GM18907 (cell line): ENCODE data around the gene COQ2.
A peak's percentile ranks its signal among the peaks of the same experiment; 100 is the strongest.
"Not testable (repeated sequence)": the region's sequence is repeated elsewhere in the genome, so short reads cannot be mapped to it uniquely, and the experiment has no call there.

Source experiments
- ATAC-seq: cut with Tn5 transposase; IDR thresholded peaks from one replicate; pipeline ENCODE4 v1.9.1; 2021; ENCODE audit warnings: mild to moderate bottlenecking, moderate library complexity; ENCODE audit not compliant: unreplicated experiment

COQ2 gene, protein sequence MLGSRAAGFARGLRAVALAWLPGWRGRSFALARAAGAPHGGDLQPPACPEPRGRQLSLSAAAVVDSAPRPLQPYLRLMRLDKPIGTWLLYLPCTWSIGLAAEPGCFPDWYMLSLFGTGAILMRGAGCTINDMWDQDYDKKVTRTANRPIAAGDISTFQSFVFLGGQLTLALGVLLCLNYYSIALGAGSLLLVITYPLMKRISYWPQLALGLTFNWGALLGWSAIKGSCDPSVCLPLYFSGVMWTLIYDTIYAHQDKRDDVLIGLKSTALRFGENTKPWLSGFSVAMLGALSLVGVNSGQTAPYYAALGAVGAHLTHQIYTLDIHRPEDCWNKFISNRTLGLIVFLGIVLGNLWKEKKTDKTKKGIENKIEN

DNA sequence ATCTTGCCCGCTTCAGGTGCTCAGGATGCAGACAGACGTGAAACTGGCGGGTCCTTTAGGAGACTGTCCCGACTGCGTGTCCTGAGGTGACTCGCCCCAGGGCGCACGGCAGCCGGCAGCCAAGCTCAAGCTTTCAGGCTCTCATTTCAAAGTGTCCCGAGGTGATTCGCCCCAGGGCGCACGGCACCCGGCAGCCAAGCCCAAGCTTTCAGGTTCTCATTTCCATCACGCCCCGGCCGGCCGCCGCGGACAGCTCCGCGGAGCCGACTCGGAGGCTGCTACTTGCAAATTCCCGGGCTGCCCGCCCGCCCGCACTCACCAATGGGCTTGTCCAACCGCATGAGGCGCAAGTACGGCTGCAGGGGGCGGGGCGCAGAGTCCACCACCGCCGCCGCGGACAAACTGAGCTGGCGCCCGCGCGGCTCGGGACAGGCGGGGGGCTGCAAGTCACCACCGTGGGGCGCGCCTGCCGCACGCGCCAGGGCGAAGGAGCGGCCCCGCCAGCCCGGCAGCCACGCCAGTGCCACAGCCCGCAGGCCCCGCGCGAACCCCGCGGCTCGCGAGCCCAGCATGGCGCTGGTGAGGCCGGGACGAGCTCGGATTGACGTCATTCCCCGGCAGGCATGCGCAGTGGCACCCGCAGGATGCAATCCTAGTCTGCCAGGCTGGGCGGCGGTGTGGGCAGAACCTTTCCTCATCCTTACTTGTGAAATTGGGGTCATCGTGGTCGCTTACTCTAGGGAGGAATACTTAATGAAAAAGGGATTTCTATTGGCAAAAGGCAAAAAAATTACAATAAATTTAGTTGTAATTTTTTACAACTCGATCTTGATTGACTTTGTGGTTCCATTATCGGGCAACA, at the start of gene COQ2:
Gene COQ2 (minus strand): TSS at position 606 of the 862 bp plus-strand sequence. CDS start 34 bp downstream, at position 572.
- peak; percentile 91 for ATAC-seq

DNA sequence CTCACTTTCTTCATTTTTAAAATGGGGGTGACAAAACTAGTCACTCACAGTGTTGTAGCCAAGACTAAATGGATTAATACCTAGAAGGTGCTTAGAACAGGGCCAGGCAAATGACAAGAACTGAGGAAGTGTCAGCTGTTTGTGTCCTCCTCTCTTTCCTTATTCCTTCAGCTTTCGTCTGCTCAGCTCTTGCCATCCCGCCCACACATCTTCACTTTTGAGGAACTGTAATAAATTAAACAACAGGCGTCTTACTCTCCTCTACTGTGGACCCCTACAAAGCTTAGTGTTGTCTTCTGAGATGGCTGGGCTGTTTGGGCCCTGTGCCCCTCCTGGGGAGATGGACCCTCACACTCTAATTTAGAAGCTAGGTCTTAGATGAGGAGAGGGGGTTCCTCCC, 47.4 kb upstream of the COQ2 start:
- no peak for ATAC-seq

DNA sequence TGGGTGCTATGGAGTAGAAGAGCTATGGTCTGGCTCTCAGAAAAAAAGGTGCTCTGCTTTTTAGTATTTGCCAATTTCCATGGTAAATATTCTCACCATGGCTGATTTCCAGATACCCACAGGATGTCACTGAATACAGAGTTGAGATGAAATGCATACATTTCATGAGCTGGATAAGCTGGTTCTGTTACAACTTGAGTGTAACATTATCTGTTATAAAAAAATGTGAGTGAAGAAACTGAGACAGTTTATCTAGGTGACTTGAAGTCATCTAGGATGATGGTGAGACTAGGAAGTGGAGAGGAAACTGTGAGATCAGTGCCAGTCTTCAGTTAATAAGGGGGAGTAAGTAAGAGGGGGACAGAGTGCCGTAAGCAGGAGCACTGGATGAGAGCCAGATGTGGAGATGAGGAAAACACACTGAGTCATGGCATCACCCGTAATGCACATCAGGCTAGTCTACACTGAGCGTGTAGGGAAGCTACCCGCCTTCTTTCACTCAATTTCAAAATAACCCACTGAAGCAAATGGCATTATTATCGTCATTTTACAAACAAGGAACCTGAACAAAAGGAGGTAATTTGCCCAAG, 45.0 kb upstream of the COQ2 start:
- no peak for ATAC-seq

DNA sequence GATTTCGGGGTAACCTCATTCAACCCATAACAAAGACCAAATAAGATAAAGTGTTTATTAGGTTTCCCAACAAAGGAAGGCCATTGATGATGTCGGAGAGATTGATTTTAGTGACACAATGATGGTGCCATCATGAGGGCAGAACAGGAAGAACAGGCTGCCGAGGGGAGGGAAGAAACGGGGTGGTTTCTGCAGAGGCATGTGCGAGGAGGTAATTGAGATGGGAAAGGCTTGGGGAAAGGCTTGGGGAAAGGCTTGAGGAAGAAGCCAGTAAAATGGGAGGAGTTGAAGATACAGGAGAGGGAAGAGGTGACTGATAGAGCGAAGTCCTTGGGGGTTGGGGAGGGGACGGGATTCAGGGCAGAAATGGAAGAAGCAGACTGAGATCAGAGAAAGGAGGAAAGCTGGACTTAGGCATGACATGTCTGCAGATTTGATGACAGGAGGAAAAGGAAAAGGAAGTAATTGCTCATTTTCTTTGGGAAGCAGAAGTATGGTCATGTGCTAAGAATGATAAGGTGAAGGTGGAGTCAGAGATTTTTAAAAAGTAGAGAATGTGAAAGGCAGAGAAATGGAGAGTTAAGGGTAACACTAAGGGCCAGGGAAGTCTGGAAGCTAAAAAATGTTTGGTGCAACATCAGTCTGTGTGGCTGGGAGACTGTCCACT, 44.1 kb upstream of the COQ2 start:
- ATAC-seq = no peak

DNA sequence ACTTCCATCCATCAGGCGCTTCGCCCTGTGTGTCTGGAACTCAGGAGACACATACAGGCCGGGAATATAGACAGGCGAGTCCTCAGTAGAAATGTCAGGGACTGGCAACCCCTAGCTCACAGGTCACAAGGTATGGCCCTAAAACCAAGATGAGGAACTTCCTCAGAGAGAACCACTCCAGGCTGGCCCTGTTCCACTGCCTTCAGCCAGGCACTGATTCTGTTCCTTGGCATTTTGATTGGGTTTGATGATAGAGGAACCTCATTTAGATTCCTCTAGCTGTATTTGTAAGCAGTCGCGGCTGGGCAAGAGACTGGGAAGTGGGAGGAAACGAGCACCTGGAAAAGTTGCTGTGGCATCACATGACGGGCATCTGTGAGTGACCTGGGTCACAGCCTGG, 41.9 kb upstream of the COQ2 start:
- ATAC-seq = no peak

DNA sequence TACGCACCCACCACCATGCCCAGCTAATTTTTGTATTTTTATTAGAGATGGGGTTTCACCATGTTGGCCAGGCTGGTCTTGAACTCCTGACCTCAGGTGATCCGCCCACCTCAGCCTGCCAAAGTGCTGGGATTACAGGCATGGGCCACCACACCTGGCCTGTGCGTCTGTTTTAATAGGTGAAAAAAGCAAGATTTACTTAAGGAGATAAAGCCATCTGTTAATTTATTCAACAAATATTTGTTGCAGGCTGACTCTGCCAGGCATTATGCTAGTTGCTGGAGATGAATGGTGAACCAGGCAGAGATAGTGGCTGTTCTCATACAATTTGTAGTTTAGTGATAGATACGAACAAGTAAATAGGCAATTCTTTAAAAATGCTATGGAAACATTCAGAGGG, 40.7 kb upstream of the COQ2 start:
- ATAC-seq = not testable (repeated sequence)

DNA sequence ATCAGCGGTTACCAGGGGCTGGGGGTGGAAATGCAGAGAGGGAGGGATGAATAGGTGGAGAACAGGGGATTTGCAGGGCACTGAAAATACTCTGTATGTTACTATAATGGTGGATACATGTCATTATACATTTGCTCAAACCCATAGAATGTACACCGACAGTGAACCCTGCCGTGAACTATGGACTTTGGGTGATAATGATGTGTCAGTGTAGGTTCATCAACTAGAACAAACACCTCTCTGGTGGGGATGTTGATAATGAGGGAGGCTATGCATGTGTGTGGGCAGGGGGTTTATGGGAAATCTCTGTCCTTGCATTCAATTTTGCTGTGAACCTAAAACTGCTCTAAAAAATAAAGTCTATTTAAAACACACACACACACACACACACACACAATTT, 38.5 kb upstream of the COQ2 start:
- ATAC-seq = no peak

DNA sequence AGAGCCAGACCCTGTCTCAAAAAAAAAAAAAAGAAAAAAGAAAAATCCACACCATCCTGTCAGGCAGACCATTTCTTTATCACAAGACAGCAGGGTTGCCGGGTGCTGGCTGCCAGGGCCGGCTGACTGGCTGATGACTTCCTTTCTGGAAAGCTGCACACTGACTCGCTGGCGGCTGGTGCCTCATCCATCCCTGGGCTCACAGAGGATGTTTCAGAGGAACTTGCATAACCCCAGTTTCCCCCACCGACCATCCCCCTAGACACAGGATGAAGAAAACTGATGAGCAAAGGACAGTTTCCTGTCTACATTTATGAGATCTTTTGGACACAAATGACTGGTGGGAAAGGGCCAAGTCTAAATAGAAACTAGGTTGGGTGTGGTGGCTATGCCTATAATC, 36.0 kb upstream of the COQ2 start:
- ATAC-seq = no peak

DNA sequence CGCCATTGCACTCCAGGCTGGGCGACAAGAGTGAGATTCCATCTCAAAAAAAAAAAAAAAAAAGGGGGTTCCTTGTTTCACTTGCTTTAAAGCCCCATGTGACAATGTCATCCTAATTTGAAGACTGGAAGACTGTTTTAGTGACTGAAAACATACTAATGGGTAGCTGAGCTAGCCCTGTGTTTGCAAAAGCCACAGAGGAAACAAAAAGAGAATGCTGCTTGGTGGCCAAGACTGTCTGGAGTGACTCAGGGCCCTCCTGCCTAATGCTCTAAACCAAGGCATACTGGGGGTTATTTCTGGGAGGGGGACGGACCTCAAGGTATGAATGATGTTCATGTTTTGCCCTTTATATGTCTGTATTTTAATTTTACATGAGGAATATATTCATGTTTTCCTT, 34.1 kb upstream of the COQ2 start:
- no peak for ATAC-seq

DNA sequence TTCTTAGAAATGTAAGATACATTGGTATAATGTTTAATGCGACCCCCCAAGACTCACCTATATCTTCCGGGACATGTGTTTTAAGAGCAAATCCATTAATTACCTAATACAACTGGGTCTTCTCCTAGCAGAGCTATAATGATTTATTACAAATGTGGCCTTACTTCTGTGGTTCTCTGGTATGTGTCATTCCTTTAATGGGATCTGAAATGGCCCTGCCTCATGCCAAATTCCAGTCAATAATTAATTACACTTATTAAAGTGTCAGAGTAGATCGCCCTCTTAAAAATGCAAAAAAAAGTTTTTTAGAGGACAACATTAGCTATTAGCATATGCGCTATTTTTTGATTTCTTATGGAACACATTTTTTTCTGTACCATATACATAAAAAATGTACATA, 33.1 kb upstream of the COQ2 start:
- no peak for ATAC-seq

DNA sequence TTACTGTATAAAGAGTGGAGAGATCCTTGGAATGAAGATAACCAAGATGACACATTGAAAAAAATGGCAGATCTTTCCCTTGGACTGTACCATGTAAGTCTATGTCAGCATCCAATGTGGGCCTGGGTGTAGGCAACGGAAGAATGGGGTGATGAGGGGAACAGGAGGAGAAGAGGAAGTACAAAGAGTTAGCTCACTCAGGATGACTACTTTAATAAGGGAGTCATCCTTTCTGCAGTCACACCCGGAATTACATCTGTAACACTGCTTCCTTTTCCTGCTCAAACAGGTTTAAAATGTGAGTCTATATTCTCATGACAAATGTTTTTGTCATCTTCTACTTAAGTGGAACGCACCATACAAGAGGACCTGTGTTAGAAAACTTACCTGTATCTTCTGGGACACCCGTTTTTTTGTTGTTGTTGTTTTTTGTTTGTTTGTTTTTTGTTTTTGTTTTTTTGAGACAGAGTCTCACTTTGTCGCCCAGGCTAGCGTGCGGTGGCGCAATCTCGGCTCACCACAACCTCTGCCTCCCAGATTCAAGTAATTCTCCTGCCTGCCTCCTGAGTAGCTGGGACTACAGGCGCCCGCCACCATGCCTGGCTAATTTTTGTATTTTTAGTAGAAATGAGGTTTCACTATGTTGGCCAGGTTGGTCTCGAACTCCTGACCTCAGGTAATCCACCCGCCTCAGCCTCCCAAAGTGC, 32.0 kb upstream of the COQ2 start:
- ATAC-seq = no peak

DNA sequence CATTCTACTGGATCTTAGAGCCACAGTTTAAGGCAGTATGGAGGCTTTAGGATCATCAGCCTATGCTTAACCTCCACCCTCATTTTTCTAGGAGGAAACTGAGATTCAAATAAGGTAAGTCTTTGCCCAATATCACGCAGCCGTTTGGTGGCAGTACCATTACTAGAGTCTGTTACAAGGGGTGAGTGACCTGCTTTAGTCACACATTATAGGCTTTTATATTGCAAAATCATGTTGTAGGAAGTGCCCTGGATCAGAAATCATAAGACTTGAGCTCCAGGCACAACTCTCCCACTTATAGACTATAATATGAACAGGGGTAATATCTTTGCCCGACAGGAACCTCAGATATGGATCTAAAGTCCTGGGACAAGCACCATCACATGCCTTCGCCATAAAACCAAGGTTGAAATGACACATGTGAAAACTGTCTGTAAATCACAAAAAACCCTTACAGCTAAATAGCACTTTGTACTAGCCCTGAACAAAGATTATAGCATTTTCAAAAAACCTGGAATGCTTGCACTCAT, 30.8 kb upstream of the COQ2 start:
- ATAC-seq = no peak

DNA sequence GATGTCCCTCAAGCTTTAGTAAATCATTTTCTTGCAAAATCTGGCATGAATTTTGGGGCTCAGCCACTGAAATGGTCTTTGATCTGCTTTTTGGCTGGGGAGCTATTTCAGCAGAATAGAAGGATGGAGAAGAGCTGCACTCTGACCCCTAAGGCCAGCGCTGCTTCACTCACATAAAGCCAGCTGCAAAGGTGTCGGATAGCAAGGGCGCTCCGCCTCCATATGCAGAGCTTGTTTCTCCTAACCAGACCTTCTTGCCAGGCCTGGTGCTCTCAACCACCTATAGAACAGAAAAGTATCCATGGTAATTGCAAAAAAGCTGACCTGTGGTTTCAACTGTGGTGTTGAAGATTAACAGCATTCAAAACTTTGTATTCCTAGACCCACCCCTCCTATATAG, 24.1 kb upstream of the COQ2 start:
- ATAC-seq = no peak

DNA sequence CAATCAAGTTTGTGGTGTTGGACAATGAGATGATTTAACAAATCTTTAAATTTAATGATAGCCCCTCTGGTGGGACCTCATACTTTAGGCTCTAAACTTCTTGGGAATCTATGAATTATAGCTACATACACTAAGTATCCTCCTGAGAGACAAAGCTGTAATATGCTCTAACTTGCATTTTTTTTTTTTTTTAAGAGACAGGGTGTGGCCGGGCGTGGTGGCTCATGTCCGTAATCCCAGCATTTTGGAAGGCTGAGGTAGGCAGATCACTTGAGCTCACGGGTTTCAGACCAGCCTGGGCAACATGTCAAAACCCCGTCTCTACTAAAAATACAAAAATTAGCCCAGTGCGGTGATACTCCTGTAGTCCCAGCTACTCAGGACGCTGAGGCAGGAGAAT, 23.3 kb upstream of the COQ2 start:
- ATAC-seq = no peak

DNA sequence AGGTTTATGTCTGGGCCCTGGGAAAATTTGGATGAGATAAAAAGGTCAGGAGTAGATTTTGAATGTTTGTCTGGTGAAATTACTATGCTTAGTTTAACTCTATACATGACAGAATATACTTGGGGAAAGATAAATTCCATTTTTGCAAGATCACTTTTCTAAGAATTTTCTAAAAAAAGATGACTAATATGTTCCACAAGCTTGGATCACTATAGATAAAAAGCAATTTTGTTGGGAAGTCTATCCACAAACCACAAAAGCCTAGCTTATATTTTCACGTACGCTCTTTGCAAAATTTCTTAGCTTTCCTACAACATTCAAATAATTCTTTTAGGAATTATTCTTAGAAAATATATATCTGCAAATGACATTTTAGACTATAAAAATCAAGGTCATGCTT, 20.6 kb upstream of the COQ2 start:
- ATAC-seq = no peak

DNA sequence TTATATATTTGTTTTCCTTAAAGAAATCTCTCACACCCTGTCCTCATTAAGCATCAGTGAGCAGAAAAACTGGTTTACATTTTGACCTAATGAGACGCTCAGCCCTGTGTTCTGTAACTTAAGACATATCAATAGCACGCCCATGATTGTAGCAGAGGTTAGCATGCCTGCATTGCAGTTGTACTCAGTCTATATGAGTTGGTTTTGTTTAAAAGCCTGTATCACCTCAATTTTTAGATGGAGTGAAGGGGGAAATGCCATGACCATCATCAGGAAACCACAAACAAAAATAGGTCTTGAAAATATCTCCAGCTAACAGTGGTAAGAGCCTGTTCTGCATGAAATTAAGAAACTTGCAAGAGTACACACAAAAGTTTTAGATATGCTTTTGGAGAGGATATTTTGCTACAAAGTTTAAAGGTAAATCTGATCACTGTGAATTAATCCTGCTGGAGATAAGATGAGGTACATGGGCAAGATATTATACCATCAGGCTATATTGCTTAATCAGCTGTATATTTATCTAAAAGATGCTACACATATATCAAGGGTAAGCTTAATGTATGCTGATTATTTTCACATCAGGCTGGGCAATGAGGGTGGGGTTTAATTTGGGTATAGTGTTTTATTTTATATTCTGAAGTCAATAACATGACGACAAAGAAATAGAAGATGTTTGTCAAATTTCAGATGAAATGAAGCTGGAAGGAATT, 13.1 kb upstream of the COQ2 start:
- no peak for ATAC-seq

DNA sequence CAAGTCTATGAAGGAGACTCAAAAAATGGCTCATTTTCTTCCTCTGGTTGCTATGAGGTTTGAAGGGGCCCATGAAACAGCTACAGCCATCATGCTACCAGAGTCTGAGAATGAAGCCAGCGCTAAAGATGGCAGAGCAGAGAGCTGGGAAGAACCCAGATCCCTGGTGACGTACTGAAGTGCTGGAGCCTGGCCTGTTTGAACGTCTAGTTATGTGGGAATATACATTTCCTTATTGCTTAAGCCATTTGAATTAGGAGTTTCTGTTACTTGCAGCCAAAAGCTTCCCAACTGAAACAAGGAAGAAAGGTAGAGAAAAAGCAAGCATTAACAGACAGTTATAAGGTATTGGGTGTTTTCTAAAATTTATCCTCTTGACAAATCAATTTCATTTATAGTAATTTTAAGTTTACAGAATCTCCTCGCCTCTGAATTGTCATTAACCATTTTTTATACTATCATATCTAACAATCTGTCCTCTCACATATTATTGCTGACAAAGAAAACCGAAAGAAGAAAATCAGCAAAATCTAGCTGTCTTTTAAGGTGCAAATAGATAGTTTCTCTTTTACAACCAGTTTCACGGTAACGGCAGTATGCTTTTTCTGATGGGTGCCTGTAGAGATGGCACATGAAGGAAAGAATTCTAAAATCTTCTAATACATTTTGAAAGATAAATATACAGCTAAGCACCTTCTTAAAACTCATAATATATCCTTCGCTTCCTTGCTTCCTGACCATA, 8.9 kb upstream of the COQ2 start:
- ATAC-seq = no peak

DNA sequence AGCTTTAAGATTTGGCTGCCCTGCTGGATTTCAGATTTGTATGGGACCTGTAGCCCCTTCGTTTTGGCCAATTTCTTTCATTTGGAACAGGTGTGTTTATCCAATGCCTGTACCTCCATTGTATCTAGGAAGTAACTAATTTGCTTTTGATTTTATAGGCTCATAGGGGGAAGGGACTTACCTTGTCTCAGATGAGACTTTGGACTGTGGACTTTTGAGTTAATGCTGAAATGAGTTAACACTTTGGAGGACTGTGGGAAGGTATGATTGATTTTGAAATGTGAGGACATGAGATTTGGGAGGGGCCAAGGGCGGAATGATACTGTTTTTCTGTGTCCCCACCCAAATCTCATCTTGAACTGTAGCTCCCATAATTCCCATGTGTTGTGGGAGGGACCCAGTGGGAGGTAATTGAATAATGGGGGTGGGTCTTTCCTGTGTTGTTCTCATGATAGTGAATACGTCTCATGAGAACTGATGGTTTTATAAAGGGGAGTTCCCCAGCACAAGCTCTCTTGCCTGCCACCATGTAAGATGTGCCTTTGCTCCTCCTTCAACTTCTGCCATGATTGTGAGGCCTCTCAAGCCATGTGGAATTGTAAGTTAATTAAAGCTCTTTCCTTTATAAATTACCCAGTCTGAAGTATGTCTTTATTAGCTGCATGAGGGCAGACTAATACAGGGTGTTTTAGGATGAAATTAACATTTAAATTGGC, 5.6 kb upstream of the COQ2 start:
- ATAC-seq = not testable (repeated sequence)
